ENCODE measurements around the gene PDE3A. TPM values are rescaled to one million over a fixed set of nuclear protein-coding genes. Genes with fewer than 3 reads are reported as not detected.
A peak's percentile ranks its signal among the peaks of the same experiment; 100 is the strongest.

Gene PDE3A
- total RNA-seq, 1 donor from 2014 or later, result 27.9 TPM

DNA sequence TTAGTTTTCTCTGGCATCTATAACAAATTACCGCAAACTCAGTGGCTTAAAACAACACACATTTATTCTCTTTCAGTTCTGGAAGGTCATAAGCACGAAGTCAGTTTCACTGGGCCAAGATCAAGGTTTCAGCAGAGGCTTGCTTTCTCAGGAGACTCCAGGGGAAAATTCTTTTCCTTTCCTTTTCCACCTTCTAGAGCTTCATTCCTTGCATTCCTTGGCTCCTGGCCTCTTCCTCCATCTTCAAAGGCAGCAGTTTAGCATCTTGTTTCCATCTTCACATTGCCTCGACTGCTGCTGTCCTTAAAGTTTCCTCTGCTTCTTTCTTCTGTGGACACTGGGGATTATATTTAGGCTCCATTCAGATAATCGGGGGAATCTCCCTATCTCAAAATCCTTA is 106.1 kb downstream of the PDE3A start:
- peaks cover 70% of the 10 kb centered on the region for H3K4me1 Mint-ChIP-seq (ENCODE audit: low read depth)
- peak overlapping the region; percentile 39 for H3K4me3 Mint-ChIP-seq (ENCODE audit: unreplicated experiment)
- DNase-seq (ENCODE audit: low spot score), result no peak
- no peaks in the 10 kb centered on the region for H3K9me3 Mint-ChIP-seq (ENCODE audit: low read depth)
- no peaks in the 10 kb centered on the region for H3K27me3 Mint-ChIP-seq (ENCODE audit: low read depth)
- TF ChIP-seq, protein P1, sequence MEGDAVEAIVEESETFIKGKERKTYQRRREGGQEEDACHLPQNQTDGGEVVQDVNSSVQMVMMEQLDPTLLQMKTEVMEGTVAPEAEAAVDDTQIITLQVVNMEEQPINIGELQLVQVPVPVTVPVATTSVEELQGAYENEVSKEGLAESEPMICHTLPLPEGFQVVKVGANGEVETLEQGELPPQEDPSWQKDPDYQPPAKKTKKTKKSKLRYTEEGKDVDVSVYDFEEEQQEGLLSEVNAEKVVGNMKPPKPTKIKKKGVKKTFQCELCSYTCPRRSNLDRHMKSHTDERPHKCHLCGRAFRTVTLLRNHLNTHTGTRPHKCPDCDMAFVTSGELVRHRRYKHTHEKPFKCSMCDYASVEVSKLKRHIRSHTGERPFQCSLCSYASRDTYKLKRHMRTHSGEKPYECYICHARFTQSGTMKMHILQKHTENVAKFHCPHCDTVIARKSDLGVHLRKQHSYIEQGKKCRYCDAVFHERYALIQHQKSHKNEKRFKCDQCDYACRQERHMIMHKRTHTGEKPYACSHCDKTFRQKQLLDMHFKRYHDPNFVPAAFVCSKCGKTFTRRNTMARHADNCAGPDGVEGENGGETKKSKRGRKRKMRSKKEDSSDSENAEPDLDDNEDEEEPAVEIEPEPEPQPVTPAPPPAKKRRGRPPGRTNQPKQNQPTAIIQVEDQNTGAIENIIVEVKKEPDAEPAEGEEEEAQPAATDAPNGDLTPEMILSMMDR (IDR thresholded peaks at IDR 0.05), result no peak
- H3K27ac Mint-ChIP-seq (ENCODE audit: unreplicated experiment), result peak overlapping the region; percentile 76
- H3K36me3 Mint-ChIP-seq (ENCODE audit: low read depth), result no peaks in the 10 kb centered on the region

DNA sequence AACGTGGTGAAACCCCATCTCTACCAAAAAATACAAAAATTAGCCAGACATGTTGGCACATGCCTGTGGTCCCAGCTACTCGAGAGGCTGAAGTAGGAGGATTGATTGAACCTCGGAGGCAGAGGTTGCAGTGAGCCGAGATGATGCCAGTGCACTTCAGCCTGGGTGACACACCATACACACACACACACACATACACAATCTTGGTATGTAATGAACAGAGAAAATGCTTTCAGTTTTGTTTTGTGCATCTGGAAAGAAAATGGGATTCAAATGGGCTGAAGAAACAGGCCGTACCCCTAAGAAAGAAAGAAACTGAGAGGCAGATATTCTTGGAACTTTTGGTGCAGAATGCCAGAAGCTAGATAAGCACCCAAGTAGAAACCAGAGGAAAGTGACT is 107.2 kb downstream of the PDE3A start:
- H3K27me3 Mint-ChIP-seq (ENCODE audit: low read depth), result no peaks in the 10 kb centered on the region
- H3K9me3 Mint-ChIP-seq (ENCODE audit: low read depth), result no peaks in the 10 kb centered on the region
- TF ChIP-seq, protein P1 (IDR thresholded peaks at IDR 0.05), result no peak
- peak overlapping the region; percentile 83 for H3K27ac Mint-ChIP-seq (ENCODE audit: unreplicated experiment)
- H3K36me3 Mint-ChIP-seq (ENCODE audit: low read depth), result no peaks in the 10 kb centered on the region
- no peak overlapping the region for H3K4me3 Mint-ChIP-seq (ENCODE audit: unreplicated experiment)
- no peak for DNase-seq (ENCODE audit: low spot score)
- peaks cover 67% of the 10 kb centered on the region for H3K4me1 Mint-ChIP-seq (ENCODE audit: low read depth)

DNA sequence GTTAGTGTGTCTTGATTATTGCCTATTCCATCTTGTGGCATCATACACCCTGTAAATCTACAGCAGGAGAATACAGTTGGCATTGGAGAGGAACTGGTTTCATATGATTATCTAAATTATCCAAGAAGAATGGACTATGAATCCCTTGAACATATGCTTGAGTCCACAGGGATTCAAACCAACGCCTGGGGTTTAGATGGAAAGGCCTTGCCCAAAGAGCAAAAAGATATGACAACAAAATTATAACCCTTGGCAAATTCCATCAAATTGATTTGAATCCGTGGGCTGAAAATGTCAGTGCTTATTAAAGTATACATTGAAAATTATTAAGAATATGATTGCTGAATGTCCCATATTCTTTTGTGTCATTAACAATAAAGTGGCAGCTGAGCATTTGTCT is 108.2 kb downstream of the PDE3A start:
- TF ChIP-seq, protein P1 (IDR thresholded peaks at IDR 0.05), result no peak
- H3K36me3 Mint-ChIP-seq (ENCODE audit: low read depth), result no peaks in the 10 kb centered on the region
- H3K9me3 Mint-ChIP-seq (ENCODE audit: low read depth), result no peaks in the 10 kb centered on the region
- DNase-seq (ENCODE audit: low spot score), result no peak
- no peak overlapping the region for H3K27ac Mint-ChIP-seq (ENCODE audit: unreplicated experiment)
- H3K27me3 Mint-ChIP-seq (ENCODE audit: low read depth), result no peaks in the 10 kb centered on the region
- H3K4me1 Mint-ChIP-seq (ENCODE audit: low read depth), result peaks cover 59% of the 10 kb centered on the region
- H3K4me3 Mint-ChIP-seq (ENCODE audit: unreplicated experiment), result no peak overlapping the region

DNA sequence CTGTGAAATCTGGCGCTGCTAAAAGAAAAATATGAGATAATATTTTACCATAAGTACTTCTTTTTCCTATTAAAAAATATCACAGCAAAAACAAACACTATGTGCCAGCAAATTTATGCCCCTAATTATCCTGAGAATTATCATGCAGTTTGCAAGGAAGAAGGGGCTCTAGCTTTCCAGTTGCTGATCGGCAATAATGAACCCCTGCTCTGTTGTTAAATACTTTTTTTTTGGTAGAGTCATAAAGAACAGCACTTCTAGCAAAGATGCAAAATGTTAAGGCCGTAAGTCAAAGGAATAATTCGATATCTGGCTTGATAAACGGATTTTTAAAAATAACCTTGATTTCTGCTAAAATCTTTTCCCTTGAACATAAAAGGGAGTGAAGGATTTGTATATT is 108.9 kb downstream of the PDE3A start:
- Mint-ChIP-seq H3K4me3 (ENCODE audit: unreplicated experiment) (no peak overlapping the region), H3K36me3 (ENCODE audit: low read depth) (no peaks in the 10 kb centered on the region), H3K4me1 (ENCODE audit: low read depth) (peaks cover 58% of the 10 kb centered on the region), H3K9me3 (ENCODE audit: low read depth) (peaks cover 2% of the 10 kb centered on the region), H3K27me3 (ENCODE audit: low read depth) (no peaks in the 10 kb centered on the region), H3K27ac (ENCODE audit: unreplicated experiment) (no peak overlapping the region)
- DNase-seq (ENCODE audit: low spot score), result no peak
- TF ChIP-seq, protein P1 (IDR thresholded peaks at IDR 0.05), result no peak

GRCh38 chr12:20477672-20478071 is 109.3 kb downstream of the PDE3A start:
- Mint-ChIP-seq H3K4me3 (ENCODE audit: unreplicated experiment) (no peak overlapping the region), H3K4me1 (ENCODE audit: low read depth) (peaks cover 58% of the 10 kb centered on the region), H3K9me3 (ENCODE audit: low read depth) (peaks cover 2% of the 10 kb centered on the region), H3K36me3 (ENCODE audit: low read depth) (no peaks in the 10 kb centered on the region), H3K27me3 (ENCODE audit: low read depth) (no peaks in the 10 kb centered on the region), H3K27ac (ENCODE audit: unreplicated experiment) (no peak overlapping the region)
- TF ChIP-seq, protein P1 (IDR thresholded peaks at IDR 0.05), result no peak
- no peak for DNase-seq (ENCODE audit: low spot score)
